Hematopoietic multipotent progenitor cell treated with erythropoietin and hydrocortisone succinate and interleukin-3 and kit ligand, for 17 days (in vitro differentiated cells): ENCODE measurements around the gene C1QTNF5.

Experiments used
- DNase-seq: peaks from one replicate; pipeline ENCODE4 v3.0.0-alpha.2; 2015; ENCODE audit warnings: low spot score

C1QTNF5 gene

GRCh38 chr11:119359365-119360214, 18.9 kb upstream of the C1QTNF5 start:
- no peak for DNase-seq

GRCh38 chr11:119357074-119357473, 16.4 kb upstream of the C1QTNF5 start:
- no peak for DNase-seq

GRCh38 chr11:119356349-119357031, 15.8 kb upstream of the C1QTNF5 start:
- DNase-seq: peak; percentile 55

- DNase-seq: no peak
Measured at GRCh38 chr11:119355091-119355843, 14.6 kb upstream of the C1QTNF5 start.

GRCh38 chr11:119352857-119353260, 12.2 kb upstream of the C1QTNF5 start:
- no peak for DNase-seq

GRCh38 chr11:119351232-119351631, 10.5 kb upstream of the C1QTNF5 start:
- DNase-seq: no peak

- no peak for DNase-seq
Measured at GRCh38 chr11:119350302-119350701, 9.6 kb upstream of the C1QTNF5 start.

- no peak for DNase-seq
Measured at GRCh38 chr11:119347940-119348605, 7.4 kb upstream of the C1QTNF5 start.

GRCh38 chr11:119347242-119347641, 6.6 kb upstream of the C1QTNF5 start:
- DNase-seq: no peak

- no peak for DNase-seq
Measured at GRCh38 chr11:119346605-119347004, 5.9 kb upstream of the C1QTNF5 start, which contains the start of gene MFRP. Gene MFRP (minus strand): TSS chr11:119346705. CDS start chr11:119346513, 192 bp downstream.

GRCh38 chr11:119345685-119346084, 5.0 kb upstream of the C1QTNF5 start:
- DNase-seq: no peak

GRCh38 chr11:119344291-119345010, 3.8 kb upstream of the C1QTNF5 start:
- DNase-seq: no peak

GRCh38 chr11:119343726-119344125, 3.0 kb upstream of the C1QTNF5 start:
- no peak for DNase-seq

- no peak for DNase-seq
Measured at GRCh38 chr11:119342362-119343130, 1.9 kb upstream of the C1QTNF5 start.

GRCh38 chr11:119342023-119342300, 1.3 kb upstream of the C1QTNF5 start:
- DNase-seq: no peak

- no peak for DNase-seq
Measured at GRCh38 chr11:119341222-119342022, 739 bp upstream of the C1QTNF5 start.

GRCh38 chr11:119339589-119340334, 921 bp downstream of the C1QTNF5 start:
- peak; percentile 54 for DNase-seq

GRCh38 chr11:119338965-119339588, 1.6 kb downstream of the C1QTNF5 start:
- DNase-seq: no peak
